Stimulated activated naive CD8-positive, alpha-beta T cell treated with anti-CD3 and anti-CD28 coated beads, Interleukin-15, Interleukin-2, amounts not matched to agents 100 ng/mL and 50 ng/mL, for 24 hours (primary cell): ENCODE results near the gene SLC25A23.

Experiments
- H3K27ac Mint-ChIP-seq: one replicate; pipeline ENCODE4 v1.8.0; 2021; ENCODE audit warnings: mild to moderate bottlenecking, mixed read lengths
- H3K27me3 Mint-ChIP-seq: one replicate; pipeline ENCODE4 v1.8.0; 2021; ENCODE audit warnings: mixed read lengths
- H3K36me3 Mint-ChIP-seq: one replicate; pipeline ENCODE4 v1.8.0; 2021; ENCODE audit warnings: low read depth, mixed read lengths
- H3K4me1 Mint-ChIP-seq: one replicate; pipeline ENCODE4 v1.8.0; 2021; ENCODE audit warnings: low read depth, mixed read lengths
- H3K4me3 Mint-ChIP-seq: one replicate; pipeline ENCODE4 v1.8.0; 2021; ENCODE audit warnings: mild to moderate bottlenecking, mixed read lengths
- H3K9me3 Mint-ChIP-seq: one replicate; pipeline ENCODE4 v1.8.0; 2021; ENCODE audit warnings: mixed read lengths

Gene SLC25A23

DNA sequence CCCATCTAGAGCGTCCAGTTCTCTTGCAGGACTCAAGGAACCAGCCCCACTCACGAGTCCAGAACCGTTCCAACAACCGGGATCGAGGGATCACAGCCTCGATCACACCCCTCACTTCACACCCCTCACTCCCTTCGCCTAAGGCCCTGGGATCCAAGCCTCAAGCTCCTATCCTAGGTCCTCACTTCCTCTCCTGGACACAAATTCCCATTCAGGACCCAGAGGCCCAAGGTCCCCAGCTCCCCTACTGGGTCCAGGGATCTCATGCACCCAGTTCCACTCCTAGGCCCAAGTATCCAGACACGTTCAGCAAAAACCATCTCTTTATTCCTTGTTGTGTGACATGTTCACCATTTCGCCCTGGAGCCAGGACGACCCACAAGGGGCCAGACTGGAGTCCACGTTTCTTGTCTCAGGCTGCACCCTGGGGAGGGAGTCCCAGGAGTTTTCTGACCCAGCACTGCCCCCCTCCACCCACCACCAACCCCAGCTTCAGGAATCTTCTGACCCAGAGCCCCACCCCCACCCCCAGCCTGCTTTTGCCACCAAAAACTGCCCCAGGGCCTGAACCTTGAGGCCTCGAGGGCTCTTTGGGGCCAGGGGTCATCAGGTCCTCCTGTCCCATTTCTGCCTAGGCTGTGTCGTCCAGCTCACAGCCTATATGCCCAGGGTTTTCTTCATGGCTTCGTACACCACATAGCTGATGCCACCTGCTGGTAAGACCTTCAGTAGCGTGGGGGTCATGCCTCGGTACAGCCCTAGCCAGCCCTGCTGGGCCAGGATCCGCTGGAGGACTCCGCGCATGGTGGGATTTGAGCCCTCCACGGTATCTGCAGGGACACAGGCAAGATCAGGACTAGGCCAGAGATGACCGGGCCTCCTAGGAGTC lies 33.6 kb downstream of the SLC25A23 start:
- H3K9me3 Mint-ChIP-seq: no peaks in the 10 kb centered on the region
- peaks cover 38% of the 10 kb centered on the region for H3K4me1 Mint-ChIP-seq
- H3K4me3 Mint-ChIP-seq: peak overlapping the region; percentile 68
- H3K36me3 Mint-ChIP-seq: peaks cover 21% of the 10 kb centered on the region
- no peaks in the 10 kb centered on the region for H3K27me3 Mint-ChIP-seq
- H3K27ac Mint-ChIP-seq: peak overlapping the region; percentile 90

DNA sequence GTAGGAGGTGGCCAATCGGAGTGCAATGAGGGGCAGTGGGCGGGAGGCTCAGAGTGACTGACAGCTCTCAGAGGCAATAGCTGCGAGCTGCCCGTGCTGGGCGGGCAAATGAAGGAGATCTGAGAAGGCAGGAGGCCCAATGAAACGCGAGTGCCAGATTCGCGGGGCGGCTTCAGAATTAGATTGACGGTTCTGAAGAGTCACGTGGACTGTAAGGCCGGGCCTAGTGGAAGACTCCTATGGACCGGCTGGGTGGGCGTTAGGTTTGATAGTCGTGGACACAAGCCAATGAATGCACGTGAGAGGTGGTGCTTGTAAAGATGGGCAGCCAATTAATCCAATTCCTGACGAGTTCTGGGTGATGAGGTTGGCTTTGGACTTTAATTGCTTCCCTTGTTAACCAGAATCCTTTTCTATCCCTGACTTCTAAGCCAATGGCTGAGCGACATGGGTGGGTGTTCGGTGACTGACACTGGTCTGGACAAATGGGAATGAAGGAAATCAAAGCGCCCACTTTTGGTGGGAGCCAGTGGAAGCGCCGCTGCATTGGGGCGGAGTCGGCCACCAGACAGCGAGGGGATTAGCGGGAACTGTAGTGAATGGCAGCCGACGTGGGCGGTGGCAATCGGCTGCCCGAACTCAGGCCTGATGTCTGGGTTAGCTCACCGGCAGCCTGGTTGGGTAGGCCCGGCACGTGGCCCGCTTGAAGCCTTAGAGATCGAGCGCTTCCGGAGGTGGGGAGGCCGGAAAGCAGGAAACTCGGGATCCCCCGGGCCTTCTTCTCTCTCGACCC lies 34.5 kb downstream of the SLC25A23 start:
- Mint-ChIP-seq H3K36me3 (peaks cover 29% of the 10 kb centered on the region), H3K27me3 (no peaks in the 10 kb centered on the region), H3K4me1 (peaks cover 40% of the 10 kb centered on the region), H3K4me3 (peak overlapping the region; percentile 68), H3K27ac (peak overlapping the region; percentile 90), H3K9me3 (no peaks in the 10 kb centered on the region)

GRCh38 chr19:6424195-6424938 lies 35.2 kb downstream of the SLC25A23 start, which contains the start of gene KHSRP:
TSS of gene KHSRP (minus strand) at chr19:6424811. CDS start at chr19:6424701, 110 bp downstream.
- Mint-ChIP-seq H3K27ac (peak within 1 kb of the TSS; percentile 90), H3K27me3 (no peaks in the 10 kb centered on the region), H3K4me1 (peaks cover 37% of the 10 kb centered on the region), H3K4me3 (peak within 1 kb of the TSS; percentile 91), H3K36me3 (peaks cover 34% of the 10 kb centered on the region), H3K9me3 (no peaks in the 10 kb centered on the region)

DNA sequence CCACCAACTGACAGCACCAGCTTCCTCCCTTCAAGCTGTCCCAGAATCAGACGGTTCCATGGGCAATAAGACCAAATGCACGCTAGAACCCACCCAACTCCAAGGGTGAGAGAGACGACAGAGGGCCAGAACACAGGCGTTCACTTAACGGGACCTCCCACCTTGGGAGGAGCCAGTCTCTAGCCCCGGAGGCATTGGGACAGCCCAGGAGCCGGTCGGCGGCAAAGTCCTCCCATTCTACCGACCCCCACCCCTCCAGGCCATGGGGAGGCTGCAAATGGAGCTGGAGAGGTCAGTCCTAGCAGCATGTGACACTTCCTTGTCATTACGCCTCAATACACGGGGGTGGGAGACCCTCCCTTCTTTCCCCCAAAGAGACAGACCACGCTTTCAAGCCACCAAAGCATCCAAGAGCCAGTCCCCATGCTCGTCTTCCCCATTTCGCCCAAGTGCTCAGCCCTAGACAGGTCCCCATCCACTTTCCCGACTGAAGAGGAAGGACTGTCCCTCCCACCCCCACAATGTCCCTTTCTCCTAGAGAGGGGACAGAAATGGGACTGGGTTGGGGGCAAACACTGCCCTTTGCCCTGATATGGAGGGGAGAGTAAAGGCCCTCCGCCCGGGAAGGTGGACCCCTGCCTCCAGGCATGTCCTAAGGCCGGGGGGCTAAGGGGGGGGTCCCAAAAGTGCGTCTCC lies 35.9 kb downstream of the SLC25A23 start:
- H3K9me3 Mint-ChIP-seq: no peaks in the 10 kb centered on the region
- H3K27ac Mint-ChIP-seq: peak overlapping the region; percentile 88
- H3K4me3 Mint-ChIP-seq: peak overlapping the region; percentile 91
- no peaks in the 10 kb centered on the region for H3K27me3 Mint-ChIP-seq
- H3K36me3 Mint-ChIP-seq: peaks cover 40% of the 10 kb centered on the region
- H3K4me1 Mint-ChIP-seq: peaks cover 37% of the 10 kb centered on the region

GRCh38 chr19:6421075-6422014 lies 38.2 kb downstream of the SLC25A23 start:
- H3K27ac Mint-ChIP-seq: no peak overlapping the region
- H3K4me3 Mint-ChIP-seq: no peak overlapping the region
- no peaks in the 10 kb centered on the region for H3K27me3 Mint-ChIP-seq
- peaks cover 61% of the 10 kb centered on the region for H3K36me3 Mint-ChIP-seq
- no peaks in the 10 kb centered on the region for H3K9me3 Mint-ChIP-seq
- peaks cover 37% of the 10 kb centered on the region for H3K4me1 Mint-ChIP-seq

GRCh38 chr19:6418562-6418932 lies 41.0 kb downstream of the SLC25A23 start:
- Mint-ChIP-seq H3K27me3 (no peaks in the 10 kb centered on the region), H3K9me3 (no peaks in the 10 kb centered on the region), H3K36me3 (peaks cover 79% of the 10 kb centered on the region), H3K27ac (no peak overlapping the region), H3K4me1 (peaks cover 25% of the 10 kb centered on the region), H3K4me3 (no peak overlapping the region)

DNA sequence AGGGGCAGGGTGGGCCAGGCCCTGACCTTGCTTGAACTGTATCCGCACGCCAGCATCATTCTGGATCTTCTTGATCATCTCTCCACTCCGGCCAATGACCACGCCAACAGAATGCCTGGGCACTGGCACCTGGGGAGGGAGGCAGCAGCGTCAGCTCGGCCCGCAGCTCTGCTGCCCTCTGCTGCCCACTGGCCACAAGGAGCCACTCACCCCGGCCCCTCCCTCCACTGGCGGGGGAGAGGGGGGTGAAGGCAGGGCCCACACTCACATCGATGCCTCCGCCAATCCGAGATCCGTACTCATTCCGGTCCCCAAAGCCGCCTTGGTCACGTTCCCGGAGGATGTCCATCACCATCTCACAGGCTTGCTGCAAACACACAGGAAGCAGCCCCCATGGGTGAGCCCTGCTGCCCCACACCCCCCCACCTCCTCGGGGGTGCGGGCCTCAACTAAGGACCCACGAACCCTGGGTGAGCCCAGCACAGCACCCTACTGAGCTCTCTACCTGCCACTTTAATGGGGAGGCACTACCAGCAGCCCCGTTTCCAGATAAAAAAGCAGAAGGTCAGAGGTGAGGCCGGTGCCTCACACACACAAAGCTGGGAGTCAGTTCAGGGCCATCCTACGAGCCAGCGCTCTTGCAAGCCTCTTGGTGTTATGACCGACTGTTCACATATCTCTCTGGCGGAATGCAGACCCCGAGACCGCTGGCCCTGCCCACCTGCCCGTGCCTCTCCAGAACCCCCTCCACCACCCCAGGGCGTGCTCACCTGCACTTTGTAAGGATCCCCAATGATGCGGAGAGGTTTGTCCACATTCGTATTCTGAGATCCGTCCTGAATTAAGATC lies 41.7 kb downstream of the SLC25A23 start:
- H3K27me3 Mint-ChIP-seq: no peaks in the 10 kb centered on the region
- H3K4me1 Mint-ChIP-seq: peaks cover 18% of the 10 kb centered on the region
- H3K27ac Mint-ChIP-seq: no peak overlapping the region
- no peaks in the 10 kb centered on the region for H3K9me3 Mint-ChIP-seq
- peaks cover 79% of the 10 kb centered on the region for H3K36me3 Mint-ChIP-seq
- no peak overlapping the region for H3K4me3 Mint-ChIP-seq

DNA sequence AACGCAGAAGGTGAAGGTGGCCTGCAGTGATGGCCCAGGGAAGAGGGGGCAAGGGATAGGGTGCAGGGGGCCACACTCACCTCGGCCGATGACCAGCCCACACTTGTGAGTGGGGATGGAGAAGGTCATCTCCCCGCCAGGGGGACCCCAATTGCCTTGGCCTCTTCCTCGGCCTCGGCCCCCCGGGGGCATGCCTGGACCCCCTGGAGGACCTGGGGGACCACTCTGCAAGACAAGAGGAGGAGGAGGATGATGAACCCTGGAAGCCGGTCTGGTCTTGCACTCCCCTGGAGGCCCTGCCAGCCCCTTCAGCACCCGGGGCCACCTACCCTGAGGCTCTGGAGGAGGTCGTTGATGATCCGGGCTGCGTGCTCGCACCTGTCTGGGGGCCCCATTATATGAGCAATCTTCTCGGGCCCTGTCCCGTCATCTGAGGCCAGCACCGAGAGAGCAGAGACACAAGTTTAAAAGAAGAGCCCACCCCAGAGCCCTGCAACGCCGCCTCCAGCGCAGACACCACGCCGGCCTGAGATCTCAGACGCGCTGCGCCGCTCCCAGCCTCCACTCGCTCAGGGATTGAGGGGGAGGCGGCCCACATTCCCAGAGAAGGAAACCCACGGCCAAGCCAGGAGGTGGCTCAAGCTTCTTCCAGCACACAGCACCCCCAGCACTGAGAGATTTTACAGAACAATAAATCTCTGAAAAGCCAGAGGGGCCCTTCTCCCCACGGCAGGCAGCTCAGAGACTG lies 42.8 kb downstream of the SLC25A23 start:
- Mint-ChIP-seq H3K9me3 (no peaks in the 10 kb centered on the region), H3K27me3 (no peaks in the 10 kb centered on the region), H3K4me1 (peaks cover 7% of the 10 kb centered on the region), H3K36me3 (peaks cover 74% of the 10 kb centered on the region), H3K27ac (no peak overlapping the region), H3K4me3 (no peak overlapping the region)

DNA sequence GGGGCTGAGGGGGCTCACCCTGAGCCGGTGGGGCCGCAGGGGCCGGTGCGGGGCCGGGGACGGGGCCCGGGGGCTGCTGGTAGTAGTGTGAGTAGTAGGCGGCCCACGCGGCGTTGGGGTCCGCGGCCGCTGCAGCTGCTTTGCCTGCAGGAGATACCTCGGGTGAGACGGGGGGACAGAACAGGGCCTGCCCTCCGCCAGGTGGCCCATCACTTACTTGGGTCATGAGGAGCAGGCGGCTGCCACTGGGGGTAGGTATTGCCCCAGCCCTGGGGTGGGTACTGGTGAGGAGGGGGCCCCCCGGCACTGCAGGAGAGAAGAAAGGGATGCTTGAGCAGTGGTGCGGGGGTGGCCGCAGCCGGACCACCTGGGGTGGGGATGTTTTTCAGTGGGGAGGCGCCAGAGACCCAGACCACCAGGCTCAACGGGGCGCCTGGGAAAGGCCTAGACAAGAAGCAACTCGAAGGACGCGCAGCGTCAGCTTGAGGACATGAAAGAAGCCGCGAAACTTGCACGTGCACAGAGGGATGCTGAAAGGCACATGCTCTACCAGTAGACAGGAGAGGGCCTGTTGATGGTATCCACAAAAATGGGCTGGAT lies 43.9 kb downstream of the SLC25A23 start:
- H3K9me3 Mint-ChIP-seq: no peaks in the 10 kb centered on the region
- no peak overlapping the region for H3K4me3 Mint-ChIP-seq
- no peaks in the 10 kb centered on the region for H3K27me3 Mint-ChIP-seq
- H3K36me3 Mint-ChIP-seq: peaks cover 65% of the 10 kb centered on the region
- H3K27ac Mint-ChIP-seq: no peak overlapping the region
- no peaks in the 10 kb centered on the region for H3K4me1 Mint-ChIP-seq

DNA sequence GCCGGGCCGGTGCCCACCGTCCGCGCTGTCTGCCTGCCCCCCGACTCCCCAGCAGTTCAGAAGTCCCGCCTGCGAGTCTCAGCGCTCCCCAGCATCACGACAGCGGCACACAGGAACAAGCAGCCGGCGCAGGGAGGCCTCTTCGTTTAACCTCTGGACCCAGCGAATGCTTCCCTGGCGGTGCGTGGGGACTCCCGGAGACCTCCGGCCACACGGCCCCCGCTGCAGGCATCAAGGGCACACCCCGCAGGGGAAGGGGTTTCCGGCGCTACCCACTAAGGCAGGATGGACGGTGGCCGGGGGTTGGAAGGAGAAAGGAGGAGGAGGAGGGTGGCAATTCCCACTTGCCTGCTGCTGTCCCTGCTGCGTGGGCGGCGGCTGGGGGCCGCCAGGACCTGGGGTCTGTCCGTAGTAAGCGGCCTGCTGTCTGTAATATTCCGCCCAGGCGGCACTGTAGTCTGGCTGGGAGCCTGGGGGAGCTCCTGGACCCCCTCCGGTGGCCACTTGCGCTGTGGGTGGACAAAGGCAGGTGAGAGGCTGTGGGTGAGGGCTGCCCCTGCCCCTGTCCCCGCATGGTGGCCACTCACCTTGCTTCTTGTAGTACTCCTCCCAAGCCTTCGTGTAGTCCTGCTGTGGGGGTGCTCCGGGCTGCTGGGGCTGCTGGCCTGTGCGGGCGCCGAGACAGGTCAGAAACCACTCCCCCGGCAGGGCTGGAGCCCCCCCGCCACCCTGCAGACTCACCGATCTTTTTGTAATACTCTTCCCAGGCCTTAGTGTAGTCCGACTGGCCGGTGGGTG lies 44.6 kb downstream of the SLC25A23 start:
- no peaks in the 10 kb centered on the region for H3K27me3 Mint-ChIP-seq
- no peak overlapping the region for H3K4me3 Mint-ChIP-seq
- peaks cover 58% of the 10 kb centered on the region for H3K36me3 Mint-ChIP-seq
- no peak overlapping the region for H3K27ac Mint-ChIP-seq
- no peaks in the 10 kb centered on the region for H3K4me1 Mint-ChIP-seq
- no peaks in the 10 kb centered on the region for H3K9me3 Mint-ChIP-seq

GRCh38 chr19:6413721-6414643 lies 45.6 kb downstream of the SLC25A23 start:
- Mint-ChIP-seq H3K36me3 (peaks cover 52% of the 10 kb centered on the region), H3K27me3 (no peaks in the 10 kb centered on the region), H3K4me1 (no peaks in the 10 kb centered on the region), H3K27ac (no peak overlapping the region), H3K9me3 (no peaks in the 10 kb centered on the region), H3K4me3 (no peak overlapping the region)
